ENCODE measurements around the gene GRB10.

Gene GRB10

GRCh38 chr7:50782375-50783208 is at the start of gene GRB10:
GRB10 (minus strand) TSS chr7:50782896; CDS start chr7:50732322, 50,574 bp downstream.
- no peak for DNase-seq

- DNase-seq, result no peak
Observed at GRCh38 chr7:50828801-50829200, 46.1 kb upstream of the GRB10 start.

- DNase-seq, result no peak
Observed at GRCh38 chr7:50828116-50828515, 45.4 kb upstream of the GRB10 start.

GRCh38 chr7:50827281-50827680 is 44.6 kb upstream of the GRB10 start:
- DNase-seq, result no peak

- no peak for DNase-seq
Observed at GRCh38 chr7:50826371-50827172, 43.9 kb upstream of the GRB10 start.

- no peak for DNase-seq
Observed at GRCh38 chr7:50825465-50825864, 42.8 kb upstream of the GRB10 start.

GRCh38 chr7:50824882-50825281 is 42.2 kb upstream of the GRB10 start:
- no peak for DNase-seq

GRCh38 chr7:50822706-50823105 is 40.0 kb upstream of the GRB10 start:
- DNase-seq, result no peak

- DNase-seq, result no peak
Observed at GRCh38 chr7:50822110-50822509, 39.4 kb upstream of the GRB10 start.

- DNase-seq, result no peak
Observed at GRCh38 chr7:50821457-50822008, 38.8 kb upstream of the GRB10 start.

GRCh38 chr7:50818324-50818723 is 35.6 kb upstream of the GRB10 start:
- no peak for DNase-seq

GRCh38 chr7:50817561-50817960 is 34.9 kb upstream of the GRB10 start:
- DNase-seq, result no peak

- DNase-seq, result no peak
Observed at GRCh38 chr7:50815138-50815537, 32.4 kb upstream of the GRB10 start.

- no peak for DNase-seq
Observed at GRCh38 chr7:50814166-50814565, 31.5 kb upstream of the GRB10 start.

- no peak for DNase-seq
Observed at GRCh38 chr7:50812841-50813475, 30.3 kb upstream of the GRB10 start.

- DNase-seq, result no peak
Observed at GRCh38 chr7:50812094-50812493, 29.4 kb upstream of the GRB10 start.

GRCh38 chr7:50808282-50808888 is 25.7 kb upstream of the GRB10 start:
- no peak for DNase-seq

GRCh38 chr7:50807026-50807730 is 24.5 kb upstream of the GRB10 start:
- no peak for DNase-seq

- no peak for DNase-seq
Observed at GRCh38 chr7:50806143-50806542, 23.4 kb upstream of the GRB10 start.

- no peak for DNase-seq
Observed at GRCh38 chr7:50805447-50806125, 22.9 kb upstream of the GRB10 start.
